Caco-2 (cell line): Measurements from ENCODE around the gene ATL1. TPM values are rescaled to one million over a fixed set of nuclear protein-coding genes. Genes with fewer than 3 reads are reported as not detected.

Experiments
- BruUV-seq: library from RNA; stranded (reverse); fragments of 400-500 nt; replicated peaks from 2 replicates; lab custom pipeline; 2021; lab: Mats Ljungman, UMichigan
- CTCF ChIA-PET: fragments of 300-600 bp; sonication (Branson Sonifier 250); formaldehyde crosslinking; loops from one replicate; lab custom pipeline; 2022; ENCODE audit warnings: antibody characterized with exemption; lab: Charles Lee
- POLR2A ChIA-PET: fragments of 300-600 bp; sonication (Branson Sonifier 250); formaldehyde crosslinking; loops from one replicate; lab custom pipeline; 2022; ENCODE audit warnings: antibody characterized with exemption; lab: Charles Lee
- DNase-seq, 2 experiments: peaks; one replicate each; pipeline versions ENCODE4 v3.0.0 to v3.0.0-alpha.2; 2020 to 2022
- H3K27me3 ChIP-seq: replicated peaks from 2 replicates; pipeline ENCODE4 v1.6.0; 2011; ENCODE audit warnings: low read length; ENCODE audit not compliant: control insufficient read depth, insufficient read depth
- H3K36me3 ChIP-seq: 2 replicates; pipeline ENCODE4 v1.5.1; 2011; ENCODE audit warnings: low read length; ENCODE audit not compliant: control insufficient read depth, insufficient read depth
- H3K4me1 ChIP-seq: fragments of 250-450 bp; sonication (Bioruptor Pico); 2 replicates; pipeline ENCODE4 v1.5.1; 2020; ENCODE audit warnings: mild to moderate bottlenecking
- H3K4me3 ChIP-seq: 2 replicates; pipeline ENCODE4 v1.5.1; 2011; ENCODE audit warnings: low read depth, mild to moderate bottlenecking, control low read depth, low read length
- H3K9me3 ChIP-seq: fragments of 250-450 bp; sonication (Bioruptor Pico); 2 replicates; pipeline ENCODE4 v1.5.1; 2020; ENCODE audit warnings: mild to moderate bottlenecking, moderate library complexity
- H3K27ac Mint-ChIP-seq: one replicate; pipeline ENCODE4 v1.8.0; 2022; ENCODE audit warnings: mixed read lengths; ENCODE audit not compliant: unreplicated experiment
- H3K27me3 Mint-ChIP-seq: one replicate; pipeline ENCODE4 v1.8.0; 2022; ENCODE audit warnings: mixed read lengths; ENCODE audit not compliant: insufficient read depth, unreplicated experiment
- H3K36me3 Mint-ChIP-seq: one replicate; pipeline ENCODE4 v1.8.0; 2022; ENCODE audit warnings: mild to moderate bottlenecking, mixed read lengths; ENCODE audit not compliant: insufficient read depth, unreplicated experiment
- H3K4me1 Mint-ChIP-seq: one replicate; pipeline ENCODE4 v1.8.0; 2022; ENCODE audit warnings: low read depth, mixed read lengths; ENCODE audit not compliant: unreplicated experiment
- H3K4me3 Mint-ChIP-seq: one replicate; pipeline ENCODE4 v1.8.0; 2022; ENCODE audit warnings: mild to moderate bottlenecking, moderate library complexity, mixed read lengths; ENCODE audit not compliant: unreplicated experiment
- H3K9me3 Mint-ChIP-seq: one replicate; pipeline ENCODE4 v1.8.0; 2022; ENCODE audit warnings: mixed read lengths; ENCODE audit not compliant: unreplicated experiment
- CTCF ChIP-seq, 2 experiments: fragments of 200-600 bp in 1 of 2; IDR thresholded peaks; 1 replicate in 1 of 2; 2 replicates in 1 of 2; pipeline versions ENCODE4 v1.5.1 to v1.8.0; 2011 to 2022; ENCODE audit warnings: antibody characterized with exemption in 1 of 2, control low read depth in 1 of 2, inconsistent platforms in 1 of 2, low read depth in 1 of 2, low read length in 1 of 2, mild to moderate bottlenecking in 1 of 2, moderate library complexity in 1 of 2; ENCODE audit not compliant: insufficient read depth in 1 of 2, severe bottlenecking in 1 of 2, unreplicated experiment in 1 of 2
- intact Hi-C: fragments of 100-400 bp; cut with micrococcal nuclease; formaldehyde crosslinking; loops from one replicate; pipeline ENCODE4 v1.10.0; 2022; ENCODE audit not compliant: unreplicated experiment
- total RNA-seq: library from RNA; stranded (reverse); gene quantifications from 2 replicates; pipeline ENCODE4 v1.2.3, GENCODE V29; 2022

The ATL1 gene
- total RNA-seq, 1 experiment from 2014 or later, result 1.1 TPM

- CTCF ChIA-PET, result interaction anchor here (0.6 kb wide), 1 partner anchor 233 kb away, joined by 3 read pairs; no protein-coding TSS in a partner anchor
- intact Hi-C loops, result no loop called here
- BruUV-seq, result no TSS peak
Measured at GRCh38 chr14:50539051-50539450, 20.9 kb upstream of the ATL1 start.

GRCh38 chr14:50541159-50541567 lies 18.8 kb upstream of the ATL1 start:
- peaks cover 14% of the 10 kb centered on the region; the same call in 1 of the 2 replicates for H3K4me1 ChIP-seq
- Mint-ChIP-seq H3K9me3 (peaks cover 18% of the 10 kb centered on the region), H3K4me1 (peaks cover 6% of the 10 kb centered on the region), H3K27ac (no peak overlapping the region), H3K27me3 (no peaks in the 10 kb centered on the region), H3K4me3 (no peak overlapping the region), H3K36me3 (no peaks in the 10 kb centered on the region)
- H3K27me3 ChIP-seq, result no peaks in the 10 kb centered on the region
- no peak overlapping the region for H3K4me3 ChIP-seq
- BruUV-seq, result no TSS peak
- POLR2A ChIA-PET, result no interaction called here
- DNase-seq, result no peak
- TF ChIP-seq CTCF (IDR thresholded peaks at IDR 0.05; ENCODE audit: insufficient read depth in 1 of 2, low read depth in 1 of 2, low read length in 1 of 2, severe bottlenecking in 1 of 2, unreplicated experiment in 1 of 2), result no peak
- intact Hi-C loops, result no loop called here
- peaks cover 5% of the 10 kb centered on the region; the same call in 1 of the 2 replicates for H3K9me3 ChIP-seq
- H3K36me3 ChIP-seq, result no peaks in the 10 kb centered on the region
- CTCF ChIA-PET, result interaction anchor here (0.6 kb wide), 1 partner anchor 136 kb away, joined by 5 read pairs; no protein-coding TSS in a partner anchor

More at GRCh38 chr14:50539051-50539450, 20.9 kb upstream of the ATL1 start:
- no peak for DNase-seq
- peaks cover 6% of the 10 kb centered on the region for H3K4me1 Mint-ChIP-seq
- H3K27ac Mint-ChIP-seq, result no peak overlapping the region
- H3K27me3 Mint-ChIP-seq, result peaks cover 2% of the 10 kb centered on the region
- H3K9me3 ChIP-seq, result peaks cover 5% of the 10 kb centered on the region; the same call in 1 of the 2 replicates
- POLR2A ChIA-PET, result no interaction called here
- no peak for TF ChIP-seq CTCF (IDR thresholded peaks at IDR 0.05; ENCODE audit: insufficient read depth in 1 of 2, low read depth in 1 of 2, low read length in 1 of 2, severe bottlenecking in 1 of 2, unreplicated experiment in 1 of 2)
- no peak overlapping the region for H3K4me3 Mint-ChIP-seq
- no peaks in the 10 kb centered on the region for H3K27me3 ChIP-seq
- H3K9me3 Mint-ChIP-seq, result peaks cover 21% of the 10 kb centered on the region
- H3K4me1 ChIP-seq, result peaks cover 10% of the 10 kb centered on the region; the same call in 1 of the 2 replicates
- H3K36me3 ChIP-seq, result no peaks in the 10 kb centered on the region
- no peaks in the 10 kb centered on the region for H3K36me3 Mint-ChIP-seq
- no peak overlapping the region for H3K4me3 ChIP-seq

GRCh38 chr14:50542941-50543418 lies 17.0 kb upstream of the ATL1 start:
- Histone ChIP-seq H3K4me1 (peaks cover 14% of the 10 kb centered on the region; the same call in 1 of the 2 replicates), H3K4me3 (no peak overlapping the region), H3K36me3 (no peaks in the 10 kb centered on the region), H3K9me3 (no peaks in the 10 kb centered on the region), H3K27me3 (no peaks in the 10 kb centered on the region)
- no peak overlapping the region for H3K27ac Mint-ChIP-seq
- no peaks in the 10 kb centered on the region for H3K36me3 Mint-ChIP-seq
- peak in 1 of 2 experiments; percentile 42 for DNase-seq
- peak; percentile 36 to 50 for TF ChIP-seq CTCF (IDR thresholded peaks at IDR 0.05; ENCODE audit: insufficient read depth in 1 of 2, low read depth in 1 of 2, low read length in 1 of 2, severe bottlenecking in 1 of 2, unreplicated experiment in 1 of 2)
- CTCF ChIA-PET, result interaction anchor here (0.6 to 1.0 kb wide), 2 partner anchors 234 to 318 kb away, joined by 4 to 6 read pairs; no protein-coding TSS in a partner anchor
- H3K4me1 Mint-ChIP-seq, result peaks cover 6% of the 10 kb centered on the region
- no peaks in the 10 kb centered on the region for H3K27me3 Mint-ChIP-seq
- H3K4me3 Mint-ChIP-seq, result no peak overlapping the region
- POLR2A ChIA-PET, result no interaction called here
- BruUV-seq, result no TSS peak
- peaks cover 2% of the 10 kb centered on the region for H3K9me3 Mint-ChIP-seq
- intact Hi-C loops, result loop anchor here (1.0 kb wide), 2 partner anchors 230 to 235 kb away; no protein-coding TSS in a partner anchor
